Ishikawa (cell line): Measurements from ENCODE around the gene ADAMTS13.

Experiments
- MAX ChIP-seq: IDR thresholded peaks from 2 replicates; pipeline ENCODE4 v1.6.1; 2012
- RAD21 ChIP-seq: IDR thresholded peaks from 2 replicates; pipeline ENCODE4 v1.6.1; 2012; ENCODE audit warnings: low read depth
- TCF12 ChIP-seq: IDR thresholded peaks from 2 replicates; pipeline ENCODE4 v1.6.1; 2012; ENCODE audit warnings: low read depth
- ZBTB7A ChIP-seq: IDR thresholded peaks from 2 replicates; pipeline ENCODE4 v1.6.1; 2012; ENCODE audit warnings: low read depth

- TF ChIP-seq TCF12 (no peak), ZBTB7A (no peak), RAD21 (no peak), MAX (no peak)
These were observed 19.5 kb upstream of the ADAMTS13 start for GRCh38 chr9:133402689-133403088.
